Cerebellar nuclear complex (tissue), 1 donor: ENCODE measurements around the gene SLC26A2.

Experiments used
- DNase-seq, 2 experiments: peaks; one replicate each; lab custom pipeline; 2025; lab: John Stamatoyannopoulos, UW

Gene SLC26A2

DNA sequence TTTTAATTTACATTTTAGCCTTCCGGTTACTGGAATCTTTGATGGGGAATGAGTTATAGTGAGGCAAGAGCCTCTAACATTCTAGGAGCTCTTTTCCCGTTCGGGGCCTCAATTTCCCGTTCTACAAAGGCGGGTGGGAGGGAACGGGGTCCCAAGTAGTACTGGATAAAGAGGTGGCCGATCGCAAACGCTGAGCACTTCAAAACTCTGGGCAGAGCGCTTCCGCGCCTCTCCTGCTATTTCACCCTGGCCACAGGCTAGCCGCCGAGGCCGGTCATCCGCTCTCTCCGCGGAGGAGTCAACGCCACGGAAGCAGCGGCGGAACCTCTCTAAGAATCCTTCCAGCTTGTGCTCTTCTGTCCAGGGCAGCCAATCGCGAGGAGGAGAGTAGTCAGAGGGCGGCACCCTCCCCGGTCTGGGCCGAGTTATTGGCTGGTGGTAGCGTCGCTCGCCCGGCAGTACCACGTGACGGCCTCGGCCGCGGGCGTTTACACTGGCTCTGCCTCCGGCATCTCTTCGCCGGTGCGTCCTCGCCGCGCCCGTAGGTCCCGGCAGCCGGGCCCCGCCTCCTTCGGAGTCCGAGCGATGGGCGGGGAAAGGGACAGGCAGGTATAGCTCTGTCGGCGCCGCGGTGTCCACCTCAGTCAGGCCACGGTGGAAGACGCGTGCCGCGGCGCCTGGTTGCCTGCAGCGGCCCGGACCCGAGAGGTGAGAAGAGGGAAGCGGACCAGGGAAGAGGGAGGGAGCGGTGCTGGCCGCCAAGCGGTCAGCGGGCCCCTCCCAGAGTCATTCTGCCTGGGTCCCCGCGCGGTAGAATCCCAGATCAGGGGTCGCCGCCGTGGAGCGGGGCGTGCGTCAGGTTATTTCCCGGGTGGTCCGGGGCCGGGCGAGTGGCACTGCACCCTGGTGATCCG, at the start of gene SLC26A2:
TSS of gene SLC26A2 (plus strand) at position 487 of the 914 bp plus-strand sequence. CDS start 16,895 bp downstream, outside the sequence.
- DNase-seq: peak; percentile 95 to 97

DNA sequence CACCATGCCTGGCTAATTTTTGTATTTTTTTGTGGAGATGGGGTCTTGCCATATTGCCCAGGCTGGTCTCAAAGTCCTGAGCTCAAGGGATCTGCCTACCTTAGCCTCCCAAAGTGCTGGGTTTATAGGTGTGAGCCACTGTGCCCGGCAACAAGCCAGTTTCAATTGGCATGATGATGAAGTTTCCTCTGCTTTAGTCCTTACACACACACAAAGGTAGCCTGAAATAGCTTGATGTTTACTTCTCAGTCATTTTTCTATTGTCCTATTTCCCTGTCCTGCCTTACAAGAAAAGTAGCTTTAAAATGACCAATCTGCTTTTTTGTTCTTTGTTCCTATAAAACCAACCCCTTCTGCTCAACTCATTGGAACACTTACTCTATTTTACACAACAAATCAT, 49.5 kb upstream of the SLC26A2 start:
- DNase-seq: no peak

- no peak for DNase-seq
Measured at GRCh38 chr5:149912226-149912871, 48.2 kb upstream of the SLC26A2 start.

DNA sequence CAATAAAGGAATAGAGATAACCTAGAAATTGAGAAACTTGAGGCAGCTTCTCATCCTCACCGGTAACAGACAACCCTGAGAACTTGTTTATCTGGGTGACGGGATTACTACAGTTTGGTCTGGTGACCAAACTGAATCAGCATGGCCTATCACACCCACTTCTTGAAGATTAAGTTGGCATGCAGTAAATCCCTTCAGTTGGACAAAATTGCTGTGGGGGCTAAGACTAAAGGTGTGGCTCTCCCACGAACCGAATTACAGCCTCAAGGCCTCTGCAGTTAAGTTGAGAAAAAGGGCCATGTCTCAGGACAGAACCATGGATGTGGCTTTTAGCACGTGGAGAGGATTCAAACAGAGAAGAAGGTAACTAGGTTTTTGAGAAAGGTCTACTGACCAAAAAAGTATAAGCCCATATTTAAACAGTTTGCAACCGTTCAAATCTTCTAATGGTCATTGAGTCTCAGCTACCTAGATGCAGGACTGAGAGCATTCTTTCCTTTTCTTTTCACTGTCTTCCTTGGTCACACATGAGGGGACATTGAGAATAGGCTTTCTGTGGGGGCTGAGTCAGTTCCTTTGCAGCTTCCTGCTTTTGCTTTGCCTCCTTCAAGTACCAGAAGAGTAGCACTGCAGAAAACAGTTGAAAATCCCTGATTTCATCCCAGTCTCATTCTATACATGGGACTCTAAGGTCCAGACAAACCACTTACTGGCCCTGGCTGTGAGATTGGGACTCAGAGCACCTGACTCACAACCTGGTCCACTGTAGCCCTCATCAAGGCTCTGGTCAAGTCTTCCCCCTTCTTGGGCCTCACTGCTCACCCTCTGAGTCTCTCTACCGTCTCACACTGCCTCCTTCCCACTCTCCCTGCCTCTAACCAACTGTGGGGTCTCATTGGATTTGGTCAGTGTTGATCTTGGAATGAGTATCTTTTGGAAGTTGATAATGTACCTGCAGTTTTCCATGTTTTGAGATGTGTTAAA, 46.8 kb upstream of the SLC26A2 start:
- DNase-seq: no peak

DNA sequence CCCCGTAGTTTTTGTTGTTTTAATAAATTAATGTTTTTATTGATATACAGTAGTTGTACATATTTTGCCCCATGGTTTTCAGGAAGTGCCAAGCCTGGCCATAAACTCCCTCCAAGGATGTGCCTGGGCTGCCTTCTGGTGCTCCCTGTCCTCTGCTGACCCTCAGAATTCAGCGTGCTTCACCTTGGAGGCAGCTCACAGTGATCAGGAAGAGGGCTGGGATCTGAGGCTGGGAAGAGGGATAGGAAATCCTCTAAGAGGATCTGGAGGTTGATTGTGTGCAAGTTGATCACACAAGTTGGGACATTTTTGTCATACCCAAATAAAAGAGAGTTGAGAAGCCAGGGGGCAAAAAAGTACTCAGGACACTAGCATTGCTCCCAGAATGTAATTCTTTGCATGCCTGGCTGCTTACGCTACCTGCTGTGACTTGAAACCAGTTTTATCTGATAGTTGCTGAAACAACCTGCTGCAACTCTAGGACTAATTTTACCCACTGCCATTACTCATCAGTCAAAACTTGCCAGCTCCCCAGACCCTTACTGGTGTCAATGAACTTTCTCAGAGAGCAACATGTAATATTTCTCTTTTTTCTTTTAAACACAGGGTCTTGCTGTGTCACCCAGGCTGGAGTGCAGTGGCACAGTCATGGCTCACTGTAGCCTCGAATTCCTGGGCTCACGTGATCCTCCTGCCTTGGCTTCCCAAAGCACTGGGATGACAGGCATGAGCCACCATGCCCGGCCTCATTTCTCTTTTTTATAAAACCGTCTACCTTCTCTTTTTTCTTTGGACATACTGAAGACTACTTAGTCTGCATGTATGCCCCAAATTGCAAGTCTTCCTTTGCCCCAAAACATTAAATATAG, 44.9 kb upstream of the SLC26A2 start:
- DNase-seq: no peak

DNA sequence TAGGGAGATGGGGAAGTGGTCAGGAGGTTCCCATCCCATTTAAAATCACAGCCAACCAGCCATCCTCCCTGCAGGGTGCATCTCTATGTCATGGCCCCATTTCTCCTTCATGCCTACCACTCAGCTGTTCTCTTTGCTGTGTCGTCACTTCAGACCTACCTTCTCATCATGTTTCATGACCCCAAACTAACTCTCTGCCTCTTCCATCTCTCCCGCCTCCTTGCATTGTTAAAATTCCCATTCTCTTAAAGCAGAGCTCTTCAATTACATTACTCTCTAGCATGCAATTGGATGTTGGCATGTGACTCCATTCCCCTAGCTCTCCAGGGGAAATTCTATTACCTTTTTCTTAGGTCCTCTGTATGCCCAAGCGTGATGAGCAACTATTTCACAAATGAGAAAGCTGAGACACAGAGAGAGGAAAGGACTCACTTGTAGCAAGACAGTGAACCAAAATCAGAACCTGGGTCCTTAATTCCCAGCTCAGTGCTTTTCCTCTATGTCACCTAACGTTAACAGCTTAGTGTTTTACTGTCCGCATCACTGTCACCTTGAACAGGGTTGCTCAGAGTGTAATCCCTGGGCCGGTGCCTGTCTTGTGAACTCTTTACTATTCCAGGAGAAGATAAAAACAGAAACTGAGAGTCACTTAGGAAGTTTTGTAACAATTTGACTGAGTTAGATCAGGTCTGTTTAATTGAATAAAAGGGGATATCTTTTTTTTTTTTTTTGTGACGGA, 44.1 kb upstream of the SLC26A2 start:
- no peak for DNase-seq

- no peak for DNase-seq
Measured at GRCh38 chr5:149917073-149917676, 43.4 kb upstream of the SLC26A2 start.

DNA sequence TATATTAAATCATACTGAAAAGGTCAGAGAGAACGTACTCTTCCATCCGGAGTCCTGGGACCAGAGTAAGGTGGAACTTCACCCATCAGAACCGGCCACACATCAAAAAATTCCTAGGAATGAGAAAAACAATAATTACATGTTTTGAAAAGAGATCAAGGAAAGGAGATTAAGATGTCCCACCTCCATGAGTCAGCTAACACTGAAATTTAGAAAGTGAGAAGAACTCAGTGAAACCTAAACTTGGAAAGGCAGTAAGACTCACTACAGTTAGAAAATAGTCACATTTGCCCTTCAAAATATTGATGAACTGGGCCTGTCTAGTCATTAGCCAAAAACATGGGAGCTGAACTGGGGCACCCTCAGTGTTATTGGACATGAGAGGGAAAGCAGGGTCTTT, 39.0 kb upstream of the SLC26A2 start:
- no peak for DNase-seq

DNA sequence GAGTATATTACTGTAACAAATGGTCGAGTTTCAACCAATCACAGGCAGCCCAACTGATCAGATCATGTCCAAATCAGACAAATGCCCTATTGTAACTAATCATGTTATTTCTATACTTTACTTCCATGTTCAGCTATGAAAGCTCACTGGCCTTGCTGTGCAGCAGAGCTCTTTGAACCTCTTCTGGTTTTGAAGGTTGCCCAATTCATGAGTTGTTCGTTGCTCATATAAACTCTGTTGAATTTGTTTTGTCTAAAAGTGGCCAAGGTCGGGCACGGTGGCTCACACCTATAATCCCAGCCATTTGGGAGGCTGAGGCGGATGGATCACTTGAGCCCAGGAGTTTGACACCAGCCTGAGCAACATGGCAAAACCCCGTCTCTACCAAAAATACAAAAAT, 37.6 kb upstream of the SLC26A2 start:
- no peak for DNase-seq

DNA sequence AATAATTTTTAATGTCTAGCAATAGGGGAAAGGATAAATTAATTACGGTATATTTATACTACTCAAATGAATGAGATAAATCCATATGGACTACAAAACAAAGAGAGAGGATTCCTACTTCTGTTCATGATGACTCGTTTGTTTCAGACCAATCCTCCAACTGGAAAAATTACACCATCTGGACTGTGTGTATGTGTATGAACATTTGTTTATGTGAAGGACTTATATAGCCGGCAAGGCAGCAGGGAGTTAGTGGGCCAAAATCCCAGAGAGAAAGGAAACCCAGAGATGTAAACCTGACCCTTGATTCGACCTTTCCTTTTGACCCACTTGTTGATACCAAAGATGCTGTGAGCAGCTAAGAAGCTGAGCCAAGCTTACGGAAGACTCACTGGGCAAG, 36.1 kb upstream of the SLC26A2 start:
- no peak for DNase-seq

DNA sequence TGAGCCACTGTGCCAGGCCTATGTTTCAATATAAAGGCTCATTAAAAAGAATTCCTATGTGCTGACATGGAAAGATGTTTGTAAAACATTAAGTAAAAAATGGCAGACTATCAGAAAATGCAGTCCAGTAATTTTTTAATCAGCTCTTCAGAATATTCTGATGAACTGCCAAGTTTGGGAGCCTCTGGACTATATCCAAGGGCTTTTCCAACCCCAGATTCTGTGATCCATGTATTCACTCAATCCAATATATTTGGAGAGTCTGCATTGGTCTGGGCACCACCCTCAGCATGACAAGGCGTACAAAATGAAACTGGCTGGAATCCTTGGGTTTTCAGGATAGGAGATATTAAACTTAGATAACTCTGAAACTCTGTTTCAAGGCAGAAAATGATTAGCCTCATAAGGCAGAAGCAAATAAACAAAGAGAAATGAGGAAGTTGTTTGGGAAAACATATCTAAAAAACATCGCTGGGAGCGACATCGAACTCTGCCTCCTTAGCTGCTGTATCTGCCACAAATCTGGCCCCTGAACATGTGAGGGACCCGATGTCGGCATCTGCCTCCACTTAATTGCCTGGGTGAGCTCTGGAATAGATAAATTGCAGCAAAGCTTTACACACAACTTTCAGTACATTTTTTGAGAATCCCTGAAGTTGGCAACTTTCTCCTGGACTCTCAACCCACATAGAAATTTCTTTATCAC, 30.4 kb upstream of the SLC26A2 start:
- no peak for DNase-seq

DNA sequence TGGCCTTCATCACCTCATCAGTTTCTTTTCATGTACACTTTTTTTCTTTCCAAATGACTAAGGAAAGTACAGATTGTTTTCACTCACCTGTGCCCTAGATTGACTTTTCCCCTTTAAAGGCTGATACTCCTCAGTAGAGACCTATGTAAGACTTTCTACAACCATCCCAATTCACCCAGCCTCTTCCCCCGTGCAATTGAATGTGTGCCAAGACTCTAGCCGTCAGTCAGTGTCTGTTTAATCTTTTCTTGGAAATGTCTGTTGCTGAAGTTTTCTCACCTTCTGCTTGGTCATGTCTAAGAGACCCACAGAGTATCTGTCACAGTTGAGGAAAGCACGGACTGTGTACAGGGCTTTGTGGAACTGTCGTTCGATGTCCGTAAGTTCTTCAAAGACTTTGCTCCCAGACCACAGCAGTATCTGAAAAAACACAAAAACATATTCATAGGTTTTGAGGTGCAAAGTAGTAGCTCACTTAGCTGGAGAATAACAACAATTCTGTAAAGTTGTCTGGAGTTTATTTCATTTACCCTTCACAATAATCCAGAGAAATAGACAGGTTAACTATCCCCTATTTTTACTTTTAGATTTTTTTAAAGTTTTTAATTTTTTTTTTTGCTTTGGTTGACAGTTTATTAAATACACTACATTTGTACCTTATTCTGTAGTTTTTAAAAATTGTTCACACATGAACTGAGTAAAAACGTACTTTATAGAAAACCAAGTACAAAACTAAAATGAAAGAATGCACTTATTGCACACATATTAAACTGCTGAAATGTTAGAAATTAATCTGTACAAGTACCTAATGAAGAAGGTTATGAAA, 29.6 kb upstream of the SLC26A2 start:
- no peak for DNase-seq

DNA sequence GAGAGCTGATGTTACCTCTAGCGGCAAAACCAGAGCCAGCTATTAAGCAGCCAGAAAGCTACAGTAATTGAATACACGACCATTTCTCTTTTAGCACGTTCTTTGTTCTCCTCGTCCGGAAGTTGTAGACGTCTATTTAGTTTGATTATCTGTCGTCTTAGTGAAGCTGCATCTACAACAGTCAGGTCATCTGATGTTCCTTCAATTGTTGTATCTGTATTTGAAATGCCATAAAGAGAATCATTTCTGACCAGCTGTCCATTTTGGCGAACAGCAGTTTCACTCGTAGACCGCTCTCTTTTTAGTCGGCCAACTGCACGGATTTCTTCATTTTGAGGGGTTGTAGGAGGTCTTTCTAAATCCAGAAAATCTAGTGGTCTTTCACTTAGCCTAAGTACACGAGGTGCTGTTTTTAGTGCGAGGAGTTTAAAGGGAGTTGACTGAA, 28.5 kb upstream of the SLC26A2 start:
- no peak for DNase-seq

GRCh38 chr5:149932445-149933350, 27.9 kb upstream of the SLC26A2 start:
- DNase-seq: no peak

- no peak for DNase-seq
Measured at GRCh38 chr5:149935431-149935901, 25.1 kb upstream of the SLC26A2 start.

- DNase-seq: no peak
Measured at GRCh38 chr5:149936044-149936699, 24.4 kb upstream of the SLC26A2 start.

DNA sequence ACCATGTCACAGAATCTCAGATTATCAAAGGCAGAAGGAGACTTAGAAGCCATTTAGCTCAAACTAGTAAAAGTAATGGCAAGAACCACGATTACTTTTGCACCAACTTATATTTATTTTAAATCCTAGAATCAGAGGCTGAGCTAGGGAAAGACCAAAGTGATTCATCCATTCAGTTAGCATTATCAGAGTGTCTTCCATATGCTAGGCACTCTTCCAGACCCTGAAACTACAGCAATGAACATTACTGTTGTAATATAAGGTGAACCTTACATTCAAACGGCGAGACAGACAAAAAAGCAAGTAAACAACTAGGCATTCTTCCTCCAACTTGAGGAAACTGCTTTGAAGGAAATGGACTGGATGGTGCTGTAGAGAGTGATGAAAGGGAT, 23.9 kb upstream of the SLC26A2 start:
- no peak for DNase-seq
